ENCODE results near the gene KCNT1. TPM values are rescaled to one million over a fixed set of nuclear protein-coding genes. Genes with fewer than 3 reads are reported as not detected.

Gene KCNT1
- total and polyA plus RNA-seq, 2 donors (not counting 3 experiments of a cell fraction or from before 2014, with no cell fraction given): not detected

GRCh38 chr9:135673941-135674340 lies 28.0 kb upstream of the KCNT1 start:
- intact Hi-C loops (cut with micrococcal nuclease) (no loop called here), dilution Hi-C loops (cut with MboI; ENCODE audit: extremely low pct_ligation_motif_present, low sequenced_read_pairs) (no loop called here)
- BruUV-seq (replicated peaks): no TSS peak
- no peaks in the 10 kb centered on the region for H3K36me3 ChIP-seq (ENCODE audit: control insufficient read depth in 2 of 2, extremely low read depth in 1 of 2, insufficient read depth in 2 of 2, low read length in 2 of 2)
- H3K4me1 ChIP-seq (ENCODE audit: control insufficient read depth, extremely low read depth, insufficient read depth, low read length): no peaks in the 10 kb centered on the region
- no peak overlapping the region for H2AFZ ChIP-seq (ENCODE audit: low read depth, low read length)
- H3K9me3 ChIP-seq (replicated peaks; ENCODE audit: control insufficient read depth, insufficient read depth, low read length): no peaks in the 10 kb centered on the region
- no peak for TF ChIP-seq MYC (IDR thresholded peaks at IDR 0.05; ENCODE audit: low read depth, low read length)
- TF ChIP-seq EZH2 (IDR thresholded peaks at IDR 0.05; ENCODE audit: borderline replicate concordance, low read depth, low read length, severe bottlenecking): no peak
- no peak for TF ChIP-seq CTCF (IDR thresholded peaks at IDR 0.05; ENCODE audit: extremely low read depth in 1 of 2, insufficient read depth in 1 of 2, low read depth in 1 of 2, low read length in 2 of 2)
- no peak for TF ChIP-seq POLR2A (IDR thresholded peaks at IDR 0.05; ENCODE audit: low read depth, low read length)
- no peak for TF ChIP-seq MAX (IDR thresholded peaks at IDR 0.05; ENCODE audit: insufficient read depth, insufficient read length)
- no peak for TF ChIP-seq GATA2 (IDR thresholded peaks at IDR 0.05; ENCODE audit: insufficient read depth, insufficient read length, low read depth, low read length)
- TF ChIP-seq POLR2AphosphoS5 (IDR thresholded peaks at IDR 0.05; ENCODE audit: insufficient read depth, low read depth, low read length): no peak
- TF ChIP-seq JUN (IDR thresholded peaks at IDR 0.05; ENCODE audit: borderline replicate concordance, insufficient read depth, insufficient read length, low read depth): no peak
- no peak for TF ChIP-seq FOS (IDR thresholded peaks at IDR 0.05; ENCODE audit: borderline replicate concordance, insufficient read depth, low read length)
- H3K4me2 ChIP-seq (ENCODE audit: insufficient read depth, low read length): no peak overlapping the region
- no peak overlapping the region for H3K27ac ChIP-seq (ENCODE audit: insufficient read depth, low read depth, low read length)
- H3K9ac ChIP-seq (replicated peaks; ENCODE audit: extremely low read depth, insufficient read depth, low read length): no peak overlapping the region
- no peaks in the 10 kb centered on the region for H4K20me1 ChIP-seq (replicated peaks; ENCODE audit: control insufficient read depth, extremely low read depth, insufficient read depth, low read length)
- ChIA-PET POLR2A (no interaction called here), CTCF (no interaction called here)
- H3K9me1 ChIP-seq (replicated peaks; ENCODE audit: control insufficient read depth, extremely low read depth, insufficient read depth, low read length): no peaks in the 10 kb centered on the region
- H3K4me3 ChIP-seq (replicated peaks in 1 of 3; ENCODE audit: insufficient read depth in 1 of 3, low read depth in 1 of 3, low read length in 3 of 3): no peak overlapping the region
- H3K79me2 ChIP-seq (ENCODE audit: control insufficient read depth, insufficient read depth, low read length): no peaks in the 10 kb centered on the region
- DNase-seq (ENCODE audit: low read depth, low spot score) (no peak), FAIRE-seq (no peak)
- no peaks in the 10 kb centered on the region for H3K27me3 ChIP-seq (ENCODE audit: control insufficient read depth in 2 of 2, insufficient read depth in 2 of 2, low read length in 2 of 2)
